ENCODE data around the gene ATP10A. TPM values are rescaled to one million over a fixed set of nuclear protein-coding genes. Genes with fewer than 3 reads are reported as not detected.
A peak's percentile ranks its signal among the peaks of the same experiment; 100 is the strongest.
"Not testable (repeated sequence)": the region's sequence is repeated elsewhere in the genome, so short reads cannot be mapped to it uniquely, and the experiment has no call there.

The ATP10A gene
- total RNA-seq, 1 donor from 2014 or later = 0.50 TPM

- no peak for DNase-seq (ENCODE audit: low spot score)
- ATAC-seq = no peak
Measured at GRCh38 chr15:25883463-25884259, 20.5 kb upstream of the ATP10A start.

- no peak for ATAC-seq
Measured at GRCh38 chr15:25882466-25882865, 19.3 kb upstream of the ATP10A start.

GRCh38 chr15:25880877-25881276, 17.8 kb upstream of the ATP10A start:
- not testable (repeated sequence) for ATAC-seq; DNase-seq (ENCODE audit: low spot score)

More at GRCh38 chr15:25882466-25882865, 19.3 kb upstream of the ATP10A start:
- no peak for DNase-seq (ENCODE audit: low spot score)

- no peak for DNase-seq (ENCODE audit: low spot score)
- no peak for ATAC-seq
Measured at GRCh38 chr15:25880411-25880810, 17.3 kb upstream of the ATP10A start.

- no peak for DNase-seq (ENCODE audit: low spot score)
- no peak for ATAC-seq
Measured at GRCh38 chr15:25879438-25879837, 16.3 kb upstream of the ATP10A start.

- ATAC-seq (no peak), DNase-seq (ENCODE audit: low spot score) (no peak)
Measured at GRCh38 chr15:25877681-25878080, 14.6 kb upstream of the ATP10A start.

- ATAC-seq = no peak
- no peak for DNase-seq (ENCODE audit: low spot score)
Measured at GRCh38 chr15:25876231-25877140, 13.4 kb upstream of the ATP10A start.

GRCh38 chr15:25875566-25875965, 12.4 kb upstream of the ATP10A start:
- no peak for ATAC-seq

GRCh38 chr15:25874379-25874778, 11.3 kb upstream of the ATP10A start:
- DNase-seq (ENCODE audit: low spot score) (no peak), ATAC-seq (no peak)

More at GRCh38 chr15:25875566-25875965, 12.4 kb upstream of the ATP10A start:
- no peak for DNase-seq (ENCODE audit: low spot score)

- DNase-seq (ENCODE audit: low spot score) (no peak), ATAC-seq (no peak)
Measured at GRCh38 chr15:25871403-25871802, 8.3 kb upstream of the ATP10A start.

GRCh38 chr15:25870938-25871337, 7.8 kb upstream of the ATP10A start:
- ATAC-seq (no peak), DNase-seq (ENCODE audit: low spot score) (no peak)

- DNase-seq (ENCODE audit: low spot score) (no peak), ATAC-seq (no peak)
Measured at GRCh38 chr15:25869701-25870100, 6.6 kb upstream of the ATP10A start.

- DNase-seq (ENCODE audit: low spot score) (no peak), ATAC-seq (no peak)
Measured at GRCh38 chr15:25866874-25867273, 3.7 kb upstream of the ATP10A start.

- ATAC-seq (no peak), DNase-seq (ENCODE audit: low spot score) (no peak)
Measured at GRCh38 chr15:25866251-25866650, 3.1 kb upstream of the ATP10A start.

- ATAC-seq = no peak
- DNase-seq (ENCODE audit: low spot score) = no peak
Measured at GRCh38 chr15:25864966-25865365, 1.8 kb upstream of the ATP10A start.

- ATAC-seq = no peak
- DNase-seq (ENCODE audit: low spot score) = no peak
Measured at GRCh38 chr15:25863968-25864580, 947 bp upstream of the ATP10A start.

- ATAC-seq (peak; percentile 15), DNase-seq (ENCODE audit: low spot score) (no peak)
Measured at GRCh38 chr15:25862472-25863110, 536 bp downstream of the ATP10A start.

- DNase-seq (ENCODE audit: low spot score) (no peak), ATAC-seq (no peak)
Measured at GRCh38 chr15:25862071-25862471, 1.1 kb downstream of the ATP10A start.

GRCh38 chr15:25860885-25861866, 2.0 kb downstream of the ATP10A start:
- ATAC-seq = no peak
- no peak for DNase-seq (ENCODE audit: low spot score)

All from left lobe of liver (tissue), 2 donors.